EL (cell line): ENCODE results near the gene CLEC11A.
A peak's percentile ranks its signal among the peaks of the same experiment; 100 is the strongest.

Source experiments
- DNase-seq: peaks from one replicate; pipeline ENCODE4 v3.0.0-alpha.2; 2016

CLEC11A gene

GRCh38 chr19:50723069-50723468 is at the start of gene CLEC11A:
CLEC11A (plus strand) TSS chr19:50723364; CDS start chr19:50723526, 162 bp downstream.
- DNase-seq = peak; percentile 92

DNA sequence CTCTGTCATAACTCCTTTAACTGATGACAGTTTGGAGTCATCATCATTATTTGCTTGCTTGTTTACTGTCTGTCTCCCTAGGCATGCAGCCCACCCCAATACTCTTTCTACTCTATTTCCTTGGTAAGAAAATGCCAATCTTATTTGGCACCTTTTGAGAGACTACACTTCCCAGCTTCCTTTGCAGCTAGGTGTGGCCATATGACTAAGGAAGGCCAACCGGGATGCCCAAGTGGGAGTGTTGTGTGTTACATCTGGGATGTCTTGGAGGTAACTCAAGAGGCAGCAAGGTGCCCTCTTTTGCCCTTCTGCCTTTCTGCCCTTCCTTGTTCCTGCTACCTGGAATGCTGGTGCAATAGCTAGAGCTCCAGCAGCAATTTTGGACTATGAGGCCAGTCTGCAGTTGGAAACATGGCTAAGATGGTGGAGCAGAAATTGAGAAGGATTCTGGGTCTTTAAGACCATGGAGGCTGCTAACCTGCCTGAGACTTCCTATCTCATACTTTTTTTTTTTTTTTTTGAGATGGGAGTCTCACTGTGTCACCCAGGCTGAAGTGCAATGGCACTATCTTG is 46.5 kb upstream of the CLEC11A start:
- no peak for DNase-seq

DNA sequence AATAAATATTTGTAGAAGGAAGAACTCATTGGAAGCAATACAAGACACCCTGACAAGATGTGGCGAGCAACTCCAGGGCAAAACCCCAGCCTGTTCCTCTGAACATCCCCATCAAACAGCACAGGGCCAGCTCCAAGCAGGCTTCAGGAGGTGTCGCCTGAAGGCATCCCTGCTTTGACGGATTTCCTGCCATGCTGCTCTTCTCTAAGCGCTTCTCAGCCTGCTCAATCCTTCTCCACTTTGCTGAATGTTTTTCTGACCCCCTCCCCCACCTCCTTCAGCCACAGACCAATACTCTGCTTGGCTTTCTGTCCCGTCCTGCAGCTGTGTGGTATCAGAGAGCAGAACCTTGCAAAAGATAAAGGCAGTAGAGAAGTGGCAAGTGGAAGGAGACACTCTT is 45.5 kb upstream of the CLEC11A start:
- no peak for DNase-seq

GRCh38 chr19:50678323-50678722 is 44.8 kb upstream of the CLEC11A start:
- no peak for DNase-seq

- DNase-seq = peak; percentile 72
These were observed 43.7 kb upstream of the CLEC11A start for GRCh38 chr19:50679177-50680125.

DNA sequence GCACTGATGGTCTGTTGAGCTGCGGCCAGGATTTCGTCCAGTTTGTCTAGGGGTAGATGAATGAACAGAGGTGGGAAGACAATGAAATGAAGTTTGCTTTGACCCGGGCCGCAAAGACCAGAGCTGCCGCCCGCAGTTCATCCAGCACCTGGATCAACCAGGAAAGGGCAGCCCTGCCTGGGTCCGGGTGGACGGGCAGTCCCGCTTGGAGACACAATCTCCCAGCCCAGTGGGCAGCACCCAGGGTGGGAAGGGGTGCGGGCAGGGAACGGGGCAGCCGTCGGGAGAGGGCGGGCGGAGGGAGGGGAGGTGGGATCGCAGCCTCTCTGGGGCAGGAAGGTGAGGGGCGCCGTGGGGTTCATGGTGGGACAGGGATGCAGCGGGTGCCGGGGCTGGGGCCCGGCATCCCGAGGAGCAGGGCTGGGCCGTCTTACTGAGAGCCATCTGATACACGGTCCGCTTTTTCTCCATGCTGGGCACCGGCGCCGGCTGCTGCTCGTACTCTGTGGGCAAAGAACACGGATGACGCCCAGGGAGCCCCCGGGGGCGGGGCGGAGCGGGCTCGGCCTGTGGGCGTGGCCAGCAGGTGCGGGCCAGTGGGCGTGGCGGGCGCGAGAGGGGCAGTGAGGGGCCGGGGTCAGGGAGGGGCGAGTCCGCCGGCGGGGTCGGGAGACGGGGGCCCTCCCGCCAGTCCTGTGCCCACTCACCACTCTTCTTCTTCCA is 36.7 kb upstream of the CLEC11A start:
- no peak for DNase-seq

- DNase-seq = no peak
These were observed 34.4 kb upstream of the CLEC11A start for GRCh38 chr19:50688766-50689165.

DNA sequence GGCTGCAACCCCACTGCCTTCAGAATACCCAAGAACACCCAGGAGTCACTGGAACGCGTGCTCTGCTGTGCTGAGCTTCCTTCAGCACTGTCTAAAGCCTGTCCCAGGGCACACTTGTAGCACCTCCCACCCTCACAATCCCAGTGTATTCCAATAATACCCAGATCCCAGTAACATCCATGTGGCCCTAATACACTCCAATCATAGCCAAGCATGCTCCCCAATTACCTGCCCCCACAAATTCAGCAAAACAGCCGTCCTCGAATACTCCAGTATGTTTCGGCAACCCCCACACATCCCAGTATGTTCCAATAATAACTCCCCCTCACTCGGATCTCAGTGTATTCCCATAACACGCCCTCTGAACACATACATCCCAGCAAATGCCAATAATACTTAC is 32.7 kb upstream of the CLEC11A start:
- no peak for DNase-seq

GRCh38 chr19:50693064-50693975 is 29.8 kb upstream of the CLEC11A start:
- DNase-seq = no peak

GRCh38 chr19:50694815-50695145 is 28.4 kb upstream of the CLEC11A start:
- no peak for DNase-seq

GRCh38 chr19:50695251-50696093 is 27.7 kb upstream of the CLEC11A start:
- DNase-seq = no peak

- DNase-seq = no peak
These were observed 27.1 kb upstream of the CLEC11A start for GRCh38 chr19:50696094-50696483.

- no peak for DNase-seq
These were observed 25.6 kb upstream of the CLEC11A start for GRCh38 chr19:50697414-50698124.

GRCh38 chr19:50701367-50701985 is 21.7 kb upstream of the CLEC11A start:
- DNase-seq = no peak

DNA sequence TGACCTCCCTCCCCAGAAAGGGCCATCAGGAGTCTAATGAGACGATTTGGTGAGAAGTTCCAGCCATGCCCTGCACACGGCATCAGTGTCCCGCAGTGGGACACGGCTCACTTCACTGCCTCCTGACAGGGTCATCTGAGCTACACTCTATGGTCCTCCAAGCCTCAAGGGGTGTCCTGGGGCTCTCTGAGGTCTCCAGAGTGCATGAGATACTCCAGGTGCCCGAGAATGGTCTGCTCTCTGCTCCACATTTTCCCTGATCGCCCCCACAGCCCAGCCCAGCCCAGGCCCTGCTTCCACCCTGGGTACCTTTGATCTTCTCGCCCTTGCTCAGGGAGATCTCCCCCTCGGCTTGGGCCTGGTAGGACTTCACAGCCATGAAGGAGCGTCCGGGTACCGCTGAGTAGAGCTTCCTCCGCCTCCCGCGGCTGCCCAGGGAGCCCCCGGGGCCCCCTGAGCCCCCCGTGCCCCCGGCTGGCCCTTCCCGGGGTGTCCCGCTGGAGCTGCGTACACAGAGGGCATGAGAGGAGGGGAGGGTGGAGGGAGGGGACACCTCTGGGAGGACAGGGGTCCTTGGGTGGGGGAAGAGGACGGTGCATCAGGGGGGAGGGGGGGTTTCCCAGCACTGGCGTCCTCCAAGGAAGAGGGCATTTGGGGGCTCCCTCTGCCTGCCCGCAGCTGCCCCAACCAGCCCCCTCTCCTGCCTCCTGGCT is 20.9 kb upstream of the CLEC11A start:
- DNase-seq = no peak

- DNase-seq = peak; percentile 27
These were observed 20.0 kb upstream of the CLEC11A start for GRCh38 chr19:50702871-50703829.

- no peak for DNase-seq
These were observed 19.0 kb upstream of the CLEC11A start for GRCh38 chr19:50703915-50704796.
